ENCODE measurements around the gene CRIP2.

CRIP2 gene

DNA sequence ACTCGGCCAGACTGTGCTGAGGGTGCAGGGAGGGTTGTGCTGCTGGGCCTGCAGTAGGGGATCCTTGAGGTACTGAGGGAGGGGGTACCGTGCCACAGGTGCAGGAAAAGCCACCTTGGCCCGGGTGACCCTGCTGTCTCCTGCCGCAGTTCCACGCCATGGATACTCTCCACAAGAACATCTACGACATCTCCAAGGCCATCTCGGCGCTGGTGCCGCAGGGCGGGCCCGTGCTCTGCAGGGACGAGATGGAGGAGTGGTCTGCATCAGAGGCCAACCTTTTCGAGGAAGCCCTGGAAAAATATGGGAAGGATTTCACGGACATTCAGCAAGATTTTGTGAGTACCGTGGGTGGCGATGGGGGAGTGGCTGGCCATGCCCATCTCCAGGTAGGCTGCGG, 14.0 kb upstream of the CRIP2 start:
- H3K4me3 ChIP-seq (replicated peaks; ENCODE audit: low read depth, low read length) = no peak overlapping the region
- DNase-seq (ENCODE audit: low read depth) = no peak
- TF ChIP-seq, protein P1, sequence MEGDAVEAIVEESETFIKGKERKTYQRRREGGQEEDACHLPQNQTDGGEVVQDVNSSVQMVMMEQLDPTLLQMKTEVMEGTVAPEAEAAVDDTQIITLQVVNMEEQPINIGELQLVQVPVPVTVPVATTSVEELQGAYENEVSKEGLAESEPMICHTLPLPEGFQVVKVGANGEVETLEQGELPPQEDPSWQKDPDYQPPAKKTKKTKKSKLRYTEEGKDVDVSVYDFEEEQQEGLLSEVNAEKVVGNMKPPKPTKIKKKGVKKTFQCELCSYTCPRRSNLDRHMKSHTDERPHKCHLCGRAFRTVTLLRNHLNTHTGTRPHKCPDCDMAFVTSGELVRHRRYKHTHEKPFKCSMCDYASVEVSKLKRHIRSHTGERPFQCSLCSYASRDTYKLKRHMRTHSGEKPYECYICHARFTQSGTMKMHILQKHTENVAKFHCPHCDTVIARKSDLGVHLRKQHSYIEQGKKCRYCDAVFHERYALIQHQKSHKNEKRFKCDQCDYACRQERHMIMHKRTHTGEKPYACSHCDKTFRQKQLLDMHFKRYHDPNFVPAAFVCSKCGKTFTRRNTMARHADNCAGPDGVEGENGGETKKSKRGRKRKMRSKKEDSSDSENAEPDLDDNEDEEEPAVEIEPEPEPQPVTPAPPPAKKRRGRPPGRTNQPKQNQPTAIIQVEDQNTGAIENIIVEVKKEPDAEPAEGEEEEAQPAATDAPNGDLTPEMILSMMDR (IDR thresholded peaks at IDR 0.05; ENCODE audit: low read length, missing control alignments) = no peak

DNA sequence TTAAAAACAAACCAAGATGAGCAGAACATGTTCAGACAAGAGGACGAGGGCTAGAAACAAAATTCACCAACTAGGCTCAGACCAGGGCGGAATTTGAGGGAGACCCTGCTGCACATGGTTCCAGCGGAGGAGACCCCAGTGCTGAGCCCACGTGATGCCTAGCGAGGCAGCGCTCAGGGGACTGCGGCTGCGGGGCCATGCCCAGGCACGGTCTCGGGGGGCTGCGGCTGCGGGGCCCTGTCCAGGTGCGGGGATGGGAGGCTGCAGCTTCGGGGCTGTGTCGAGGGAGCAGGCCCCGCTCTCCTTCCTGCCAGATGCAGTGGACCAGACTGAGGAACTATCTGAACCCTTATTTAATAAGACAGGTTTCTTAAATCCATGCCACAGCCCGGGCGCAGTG, 12.7 kb upstream of the CRIP2 start:
- no peak for DNase-seq (ENCODE audit: low read depth)
- TF ChIP-seq, protein P1 (IDR thresholded peaks at IDR 0.05; ENCODE audit: low read length, missing control alignments) = no peak
- no peak overlapping the region for H3K4me3 ChIP-seq (replicated peaks; ENCODE audit: low read depth, low read length)

GRCh38 chr14:105464501-105464900, 10.1 kb upstream of the CRIP2 start:
- TF ChIP-seq, protein P1 (IDR thresholded peaks at IDR 0.05; ENCODE audit: low read length, missing control alignments) = no peak
- H3K4me3 ChIP-seq (replicated peaks; ENCODE audit: low read depth, low read length) = no peak overlapping the region
- DNase-seq (ENCODE audit: low read depth) = no peak

DNA sequence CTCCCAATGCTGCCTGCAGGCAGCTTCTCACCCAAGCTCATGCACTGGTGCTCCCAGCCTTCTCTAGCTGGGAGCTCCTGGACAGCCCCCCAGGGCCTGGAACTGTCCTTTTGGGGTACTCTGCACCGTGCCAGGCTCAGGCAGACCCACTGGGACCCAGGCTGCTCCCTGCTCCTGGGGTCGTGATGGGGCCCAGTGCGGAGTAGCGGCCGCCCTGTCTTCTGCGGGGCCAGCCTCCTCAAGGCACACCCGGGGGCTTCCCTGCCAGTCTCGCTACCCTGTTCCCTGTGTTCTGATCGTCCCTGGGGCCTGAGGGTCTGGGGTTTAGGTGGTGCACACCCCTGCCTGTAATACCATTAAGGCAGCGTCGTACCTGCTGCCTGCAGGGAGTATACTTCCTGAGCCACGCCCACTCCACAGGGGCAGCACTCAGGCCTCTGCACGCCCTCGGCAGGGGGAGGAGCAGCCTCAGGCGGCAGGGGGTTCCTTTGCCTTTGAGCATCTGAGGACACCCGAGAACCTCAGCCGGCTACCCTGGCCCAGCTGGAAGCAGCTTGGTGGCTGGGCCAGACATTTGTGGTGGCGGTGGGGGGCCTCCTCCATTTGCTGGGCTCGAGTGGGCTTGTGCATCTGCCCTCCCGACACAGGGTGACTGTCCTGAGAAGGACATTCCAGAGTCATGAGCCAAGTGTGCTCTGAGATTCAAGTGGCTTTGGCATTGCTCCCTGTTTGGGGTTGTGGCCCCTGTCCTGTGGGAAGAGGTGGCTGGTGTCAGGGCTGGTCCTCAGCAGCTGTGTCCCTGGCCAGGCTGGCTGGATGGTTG, 9.2 kb upstream of the CRIP2 start:
- DNase-seq (ENCODE audit: low read depth) = no peak
- TF ChIP-seq, protein P1 (IDR thresholded peaks at IDR 0.05; ENCODE audit: low read length, missing control alignments) = no peak
- H3K4me3 ChIP-seq (replicated peaks; ENCODE audit: low read depth, low read length) = no peak overlapping the region

DNA sequence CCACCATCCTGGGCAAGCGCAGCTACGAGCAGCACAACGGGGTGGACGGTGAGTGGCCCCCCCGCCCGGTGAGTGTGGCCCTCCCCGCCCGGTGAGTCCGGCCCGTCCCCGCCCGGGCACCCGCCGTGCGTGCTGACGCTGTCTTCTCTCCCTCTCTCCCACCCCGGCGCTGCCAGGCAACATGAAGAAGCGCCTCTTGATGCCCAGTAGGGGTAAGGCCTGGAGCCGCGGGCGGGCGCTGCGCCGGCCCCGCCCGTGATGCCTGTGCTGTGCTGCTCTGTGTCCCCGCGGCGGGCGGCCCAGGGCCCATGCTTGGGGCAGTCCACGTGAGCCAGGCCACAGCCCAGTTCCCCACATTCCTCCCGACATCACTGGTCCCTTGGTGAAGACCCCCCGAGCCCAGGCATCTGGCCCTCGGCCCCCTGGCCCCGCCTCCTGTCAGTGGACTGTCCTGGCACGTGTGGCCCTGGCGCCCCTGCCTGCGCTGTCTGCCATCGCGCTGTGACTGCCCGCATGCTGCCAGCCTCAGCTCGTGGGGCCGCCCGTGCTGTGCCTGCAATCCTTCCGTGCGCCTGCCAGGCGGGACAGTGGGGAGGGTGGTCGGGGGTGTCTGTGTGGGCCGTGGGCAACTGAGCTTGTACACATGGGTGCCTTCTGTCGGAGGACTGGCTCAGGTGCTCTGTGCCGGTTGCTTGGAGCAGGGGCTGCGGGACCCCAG, 7.9 kb upstream of the CRIP2 start:
- TF ChIP-seq, protein P1 (IDR thresholded peaks at IDR 0.05; ENCODE audit: low read length, missing control alignments) = no peak
- DNase-seq (ENCODE audit: low read depth) = no peak
- H3K4me3 ChIP-seq (replicated peaks; ENCODE audit: low read depth, low read length) = no peak overlapping the region

DNA sequence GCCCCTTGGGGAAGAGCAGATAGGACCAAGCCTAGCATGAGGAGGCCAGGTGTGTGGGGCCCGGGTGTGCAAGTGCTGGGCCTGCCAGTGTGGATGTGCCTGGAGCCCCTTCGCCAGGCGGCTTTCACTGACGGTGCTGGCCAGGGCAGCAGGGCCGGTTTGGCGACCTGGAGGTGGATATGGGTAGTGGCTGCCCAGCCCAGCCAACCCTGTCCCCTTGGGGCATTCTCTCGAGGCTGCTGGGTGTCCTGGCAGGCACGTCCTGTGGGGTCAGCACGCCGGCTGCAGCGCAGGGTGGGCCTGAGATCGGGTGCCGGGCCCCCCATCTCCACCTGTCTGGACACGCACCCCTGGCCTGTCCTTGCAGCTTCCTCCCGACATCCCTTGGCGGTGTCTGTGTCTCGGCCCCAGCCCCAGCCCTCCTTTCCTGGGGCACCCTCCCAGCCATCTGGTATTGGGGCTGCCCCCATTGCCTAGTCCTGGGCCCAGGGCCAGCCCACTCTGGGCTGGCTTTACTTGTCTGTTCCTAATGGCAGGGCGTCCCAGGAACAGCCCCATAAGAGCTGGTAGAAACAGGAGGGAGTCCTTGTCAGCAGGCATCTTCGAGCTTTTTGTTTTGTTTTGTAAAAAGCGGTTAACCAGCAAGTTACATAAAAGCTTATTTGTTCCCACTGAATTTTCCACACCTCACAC, 7.2 kb upstream of the CRIP2 start:
- no peak for DNase-seq (ENCODE audit: low read depth)
- H3K4me3 ChIP-seq (replicated peaks; ENCODE audit: low read depth, low read length) = no peak overlapping the region
- TF ChIP-seq, protein P1 (IDR thresholded peaks at IDR 0.05; ENCODE audit: low read length, missing control alignments) = no peak
